Gastrocnemius medialis (tissue), 4 donors: ENCODE measurements around the gene DMD. TPM values are rescaled to one million over a fixed set of nuclear protein-coding genes. Genes with fewer than 3 reads are reported as not detected.

Experiments used
- ATAC-seq, 2 donors: fragments of 150-250 bp; one replicate each; pipeline ENCODE4 v1.9.1; 2016
- DNase-seq, 2 donors: peaks; one replicate each; pipeline ENCODE4 v3.0.0-alpha.2; 2019
- H3K27ac ChIP-seq, 4 donors: fragments of 200-600 bp; sonication (generic); 1 replicate in 1 of 4; 2 replicates in 3 of 4; pipeline ENCODE4 v1.5.1; 2016 to 2018; ENCODE audit warnings: mild to moderate bottlenecking in 2 of 4, moderate library complexity in 1 of 4
- H3K27me3 ChIP-seq, 3 donors: fragments of 200-600 bp; sonication (generic) in 2 of 3; 1 replicate in 1 of 3; 2 replicates in 2 of 3; pipeline versions ENCODE4 v1.5.1 to v1.6.0; 2016 to 2019; ENCODE audit warnings: mild to moderate bottlenecking in 1 of 3, moderate library complexity in 1 of 3
- H3K36me3 ChIP-seq, 2 donors: fragments of 200-600 bp; sonication (generic) in 1 of 2; one replicate each; pipeline ENCODE4 v1.5.1; 2017 to 2018
- H3K4me1 ChIP-seq, 2 donors: fragments of 200-600 bp; sonication (generic) in 1 of 2; one replicate each; pipeline ENCODE4 v1.5.1; 2016 to 2017; ENCODE audit warnings: mild to moderate bottlenecking in 2 of 2
- H3K4me3 ChIP-seq, 4 donors: fragments of 200-600 bp; sonication (generic) in 3 of 4; 1 replicate in 1 of 4; 2 replicates in 3 of 4; pipeline ENCODE4 v1.5.1; 2016 to 2019; ENCODE audit warnings: mild to moderate bottlenecking in 2 of 4
- H3K9me3 ChIP-seq, 3 donors: fragments of 200-600 bp; sonication (generic) in 2 of 3; 1 replicate in 1 of 3; 2 replicates in 2 of 3; pipeline ENCODE4 v1.5.1; 2016 to 2019
- CTCF ChIP-seq, 5 experiments: fragments of 450-650 bp in 3 of 5; fragments of 200-600 bp in 2 of 5; sonication (generic) in 2 of 5; IDR thresholded peaks in 4 of 5; conservative IDR thresholded peaks in 1 of 5; 1 replicate in 4 of 5; 2 replicates in 1 of 5; pipeline ENCODE4 v1.5.1; 2016 to 2019; ENCODE audit warnings: antibody characterized with exemption in 5 of 5, mild to moderate bottlenecking in 3 of 5, moderate library complexity in 3 of 5
- POLR2A ChIP-seq, 2 donors: fragments of 450-650 bp; IDR thresholded peaks; one replicate each; pipeline ENCODE4 v1.6.1; 2017; ENCODE audit warnings: antibody characterized with exemption in 2 of 2, mild to moderate bottlenecking in 2 of 2, moderate library complexity in 2 of 2
- in situ Hi-C, 4 donors: fragments of 200-750 bp; cut with MboI; loops; one replicate each; pipeline versions ENCODE4 v1.15.0 to v1.8.0; 2017; ENCODE audit warnings: low sequenced_read_pairs in 4 of 4
- intact Hi-C: fragments of 100-400 bp; cut with DNase I; formaldehyde crosslinking; loops from one replicate; pipeline ENCODE4 v1.15.1; 2023; ENCODE audit warnings: low total_unique reads
- total RNA-seq, 4 donors: library from RNA; depleted of rRNA; stranded (reverse); fragments of >200 nt; gene quantifications; one replicate each; pipeline versions ENCODE4 v1.1.0 to v1.2.3, GENCODE V29; 2016

The DMD gene
- total RNA-seq, 4 donors from 2014 or later = 53.5 to 201 (median 98.9) TPM

DNA sequence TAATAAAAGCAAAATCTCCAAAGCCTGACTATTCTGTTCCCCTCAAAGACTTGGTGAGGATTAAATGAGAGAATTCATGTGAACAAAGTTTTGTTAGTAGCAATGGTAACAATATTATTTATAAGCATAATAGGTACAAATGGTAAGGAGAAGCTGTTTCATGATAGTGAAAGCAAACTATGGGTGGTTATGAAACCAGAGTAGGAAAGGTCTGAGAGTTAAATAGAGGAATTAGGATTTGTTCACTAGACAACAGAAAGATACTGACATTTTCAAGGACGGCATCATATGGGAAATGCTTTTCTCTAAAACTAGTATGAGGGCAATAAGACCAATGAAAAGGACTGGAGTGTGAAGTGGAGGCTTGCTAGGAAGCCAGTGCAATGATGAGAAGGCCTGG lies 2010.9 kb downstream of the DMD start:
- no peak overlapping the region for H3K27ac ChIP-seq
- DNase-seq (no peak), ATAC-seq (no peak)
- H3K36me3 ChIP-seq = no peaks in the 10 kb centered on the region
- in situ Hi-C loops = loop anchor here in 2 of 4 donors (25.0 kb wide), 1 partner anchor 462 kb away; no protein-coding TSS in a partner anchor
- intact Hi-C loops = no loop called here
- H3K9me3 ChIP-seq = no peaks in the 10 kb centered on the region
- no peaks in the 10 kb centered on the region for H3K27me3 ChIP-seq
- H3K4me3 ChIP-seq = no peak overlapping the region
- TF ChIP-seq CTCF (IDR thresholded peaks at IDR 0.05 in 4 of 5, conservative IDR thresholded peaks at IDR 0.05 in 1 of 5) (no peak), POLR2A (IDR thresholded peaks at IDR 0.05) (no peak)
- no peaks in the 10 kb centered on the region for H3K4me1 ChIP-seq

GRCh38 chrX:31199840-31200114 lies 2011.6 kb downstream of the DMD start:
- Histone ChIP-seq H3K9me3 (no peaks in the 10 kb centered on the region), H3K4me1 (no peaks in the 10 kb centered on the region), H3K36me3 (no peaks in the 10 kb centered on the region), H3K27me3 (no peaks in the 10 kb centered on the region), H3K4me3 (no peak overlapping the region), H3K27ac (no peak overlapping the region)
- intact Hi-C loops = no loop called here
- in situ Hi-C loops = loop anchor here in 2 of 4 donors (25.0 kb wide), 1 partner anchor 463 kb away; no protein-coding TSS in a partner anchor
- DNase-seq = no peak
- TF ChIP-seq CTCF (IDR thresholded peaks at IDR 0.05 in 4 of 5, conservative IDR thresholded peaks at IDR 0.05 in 1 of 5) (no peak), POLR2A (IDR thresholded peaks at IDR 0.05) (no peak)
- no peak for ATAC-seq

- H3K36me3 ChIP-seq = no peaks in the 10 kb centered on the region
- no peak for DNase-seq
- H3K4me1 ChIP-seq = no peaks in the 10 kb centered on the region
- no peak for TF ChIP-seq CTCF (IDR thresholded peaks at IDR 0.05 in 4 of 5, conservative IDR thresholded peaks at IDR 0.05 in 1 of 5)
- no peak for TF ChIP-seq POLR2A (IDR thresholded peaks at IDR 0.05)
- no peak for ATAC-seq
- no peak overlapping the region for H3K27ac ChIP-seq
- in situ Hi-C loops = no loop called here
- H3K27me3 ChIP-seq = no peaks in the 10 kb centered on the region
- H3K9me3 ChIP-seq = no peaks in the 10 kb centered on the region
- H3K4me3 ChIP-seq = no peak overlapping the region
- intact Hi-C loops = no loop called here
These were observed 2012.1 kb downstream of the DMD start for GRCh38 chrX:31199056-31199839.

- Histone ChIP-seq H3K27me3 (no peaks in the 10 kb centered on the region), H3K27ac (no peak overlapping the region), H3K4me3 (no peak overlapping the region), H3K4me1 (peaks cover 0 to 12% of the 10 kb centered on the region in 2 donors), H3K36me3 (no peaks in the 10 kb centered on the region), H3K9me3 (no peaks in the 10 kb centered on the region)
- DNase-seq = no peak
- intact Hi-C loops (no loop called here), in situ Hi-C loops (no loop called here)
- TF ChIP-seq POLR2A (IDR thresholded peaks at IDR 0.05) (no peak), CTCF (IDR thresholded peaks at IDR 0.05 in 4 of 5, conservative IDR thresholded peaks at IDR 0.05 in 1 of 5) (no peak)
- no peak for ATAC-seq
These were observed 2021.0 kb downstream of the DMD start for GRCh38 chrX:31190221-31190975.
